Osteocyte (in vitro differentiated cells): ENCODE results near the gene IFT20. TPM values are rescaled to one million over a fixed set of nuclear protein-coding genes. Genes with fewer than 3 reads are reported as not detected.

ENCODE experiments used
- DNase-seq: peaks from one replicate; pipeline ENCODE4 v3.0.0; 2021; ENCODE audit warnings: mixed read lengths; ENCODE audit not compliant: unreplicated experiment; ENCODE audit errors: extremely low spot score
- H3K27ac Mint-ChIP-seq: one replicate; pipeline ENCODE4 v1.8.0; 2021; ENCODE audit warnings: mild to moderate bottlenecking, mixed read lengths; ENCODE audit not compliant: unreplicated experiment
- H3K27me3 Mint-ChIP-seq: one replicate; pipeline ENCODE4 v1.8.0; 2021; ENCODE audit warnings: mixed read lengths; ENCODE audit not compliant: unreplicated experiment
- H3K36me3 Mint-ChIP-seq: one replicate; pipeline ENCODE4 v1.8.0; 2021; ENCODE audit warnings: mixed read lengths; ENCODE audit not compliant: unreplicated experiment
- H3K4me1 Mint-ChIP-seq: one replicate; pipeline ENCODE4 v1.8.0; 2021; ENCODE audit warnings: mixed read lengths; ENCODE audit not compliant: unreplicated experiment
- H3K4me3 Mint-ChIP-seq: one replicate; pipeline ENCODE4 v1.8.0; 2021; ENCODE audit warnings: mild to moderate bottlenecking, moderate library complexity, mixed read lengths; ENCODE audit not compliant: unreplicated experiment
- H3K9me3 Mint-ChIP-seq: one replicate; pipeline ENCODE4 v1.8.0; 2021; ENCODE audit warnings: mixed read lengths; ENCODE audit not compliant: unreplicated experiment
- total RNA-seq: library from RNA; stranded (reverse); gene quantifications from 2 replicates; pipeline ENCODE4 v1.2.1, GENCODE V29; 2021
- TF ChIP-seq, protein P1 (sequence below): fragments of 200-600 bp; sonication (generic); IDR thresholded peaks from 2 replicates; pipeline ENCODE4 v1.5.0; 2021; ENCODE audit warnings: antibody characterized with exemption, mild to moderate bottlenecking, moderate library complexity

Gene IFT20
- total RNA-seq, 1 donor from 2014 or later = 61.9 TPM

DNA sequence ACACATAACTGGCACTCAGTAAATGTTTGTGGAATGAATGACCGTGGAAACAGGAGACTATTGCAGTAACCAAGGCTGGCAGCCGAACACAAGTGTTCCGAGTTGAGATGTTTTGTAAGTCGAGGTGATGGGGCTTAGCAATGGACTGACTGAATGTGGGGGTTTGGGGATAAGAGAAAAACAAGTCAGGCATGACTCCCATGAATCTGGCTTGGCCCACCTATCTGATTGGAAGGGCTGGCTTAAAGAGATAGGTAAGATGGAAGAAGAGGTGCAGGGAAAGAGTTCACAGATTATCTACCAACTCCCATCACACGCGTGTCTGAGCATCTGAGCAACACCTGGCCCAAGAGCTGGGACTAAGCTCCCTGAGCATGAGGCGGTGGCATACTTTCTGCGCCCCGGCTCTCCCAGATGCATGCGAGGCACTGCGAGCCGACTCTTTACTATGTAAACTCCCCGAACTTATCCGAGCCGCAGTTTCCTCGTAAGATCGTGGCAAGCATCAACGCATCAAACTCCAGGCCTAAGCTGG, 539 bp downstream of the IFT20 start:
- no peak for DNase-seq
- Mint-ChIP-seq H3K36me3 (peaks cover 16% of the 10 kb centered on the region), H3K27ac (peak overlapping the region; percentile 95), H3K27me3 (no peaks in the 10 kb centered on the region), H3K4me1 (peaks cover 55% of the 10 kb centered on the region), H3K4me3 (peak overlapping the region; percentile 98), H3K9me3 (no peaks in the 10 kb centered on the region)
- TF ChIP-seq, protein P1, sequence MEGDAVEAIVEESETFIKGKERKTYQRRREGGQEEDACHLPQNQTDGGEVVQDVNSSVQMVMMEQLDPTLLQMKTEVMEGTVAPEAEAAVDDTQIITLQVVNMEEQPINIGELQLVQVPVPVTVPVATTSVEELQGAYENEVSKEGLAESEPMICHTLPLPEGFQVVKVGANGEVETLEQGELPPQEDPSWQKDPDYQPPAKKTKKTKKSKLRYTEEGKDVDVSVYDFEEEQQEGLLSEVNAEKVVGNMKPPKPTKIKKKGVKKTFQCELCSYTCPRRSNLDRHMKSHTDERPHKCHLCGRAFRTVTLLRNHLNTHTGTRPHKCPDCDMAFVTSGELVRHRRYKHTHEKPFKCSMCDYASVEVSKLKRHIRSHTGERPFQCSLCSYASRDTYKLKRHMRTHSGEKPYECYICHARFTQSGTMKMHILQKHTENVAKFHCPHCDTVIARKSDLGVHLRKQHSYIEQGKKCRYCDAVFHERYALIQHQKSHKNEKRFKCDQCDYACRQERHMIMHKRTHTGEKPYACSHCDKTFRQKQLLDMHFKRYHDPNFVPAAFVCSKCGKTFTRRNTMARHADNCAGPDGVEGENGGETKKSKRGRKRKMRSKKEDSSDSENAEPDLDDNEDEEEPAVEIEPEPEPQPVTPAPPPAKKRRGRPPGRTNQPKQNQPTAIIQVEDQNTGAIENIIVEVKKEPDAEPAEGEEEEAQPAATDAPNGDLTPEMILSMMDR = no peak

DNA sequence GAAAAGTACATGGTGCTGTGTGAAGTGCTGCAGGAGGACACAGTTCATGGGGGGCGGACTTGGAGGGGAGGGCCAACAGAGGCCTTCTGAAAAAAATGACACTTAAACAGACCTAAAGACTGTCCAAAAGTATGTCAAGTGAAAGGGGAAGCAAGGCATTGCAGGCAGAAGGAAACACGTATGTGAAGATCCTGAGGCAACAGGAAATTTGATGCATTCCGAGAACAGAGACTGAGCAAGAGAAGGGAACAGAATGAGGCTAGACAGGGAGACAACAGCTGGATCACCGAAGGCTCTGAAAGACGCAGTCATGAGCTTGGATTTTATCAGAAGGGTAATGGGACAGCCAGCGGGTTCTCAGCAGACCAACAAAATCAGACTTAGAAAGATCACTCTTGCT, 1.1 kb downstream of the IFT20 start:
- Mint-ChIP-seq H3K4me1 (peaks cover 56% of the 10 kb centered on the region), H3K27ac (peak overlapping the region; percentile 95)

DNA sequence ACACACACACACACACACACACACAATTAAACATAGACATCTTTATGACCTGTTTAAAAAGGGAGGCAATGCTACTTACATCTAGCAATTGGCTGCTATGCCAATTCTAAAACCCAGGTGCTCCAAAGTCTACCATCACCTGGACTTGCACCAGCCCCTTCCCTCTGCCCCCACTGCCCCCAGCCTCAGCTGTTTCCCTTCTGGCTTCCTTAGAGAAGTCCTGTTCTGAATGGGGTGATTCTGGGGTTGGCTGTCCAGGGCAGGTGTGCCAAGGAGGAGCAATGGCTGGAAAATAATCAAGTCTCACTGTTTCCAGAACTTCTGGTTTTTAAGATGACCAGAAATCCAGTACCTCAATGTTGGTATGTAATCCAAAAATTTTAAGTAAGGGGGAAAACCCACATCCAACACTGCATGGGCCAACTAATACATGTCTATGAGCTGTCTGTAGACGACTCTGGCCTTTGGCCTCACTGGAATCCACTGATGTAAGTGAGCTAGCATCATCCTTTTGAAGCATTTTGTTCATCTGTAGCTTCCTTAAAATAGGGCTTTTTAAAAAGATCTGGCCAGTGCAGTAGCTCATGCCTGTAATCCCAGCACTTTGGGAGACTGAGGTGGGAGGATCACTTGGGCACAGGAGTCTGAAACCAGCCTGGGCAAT, 2.1 kb downstream of the IFT20 start:
- H3K4me3 Mint-ChIP-seq = peak overlapping the region; percentile 98

More for the DNA sequence above, 1.1 kb downstream of the IFT20 start:
- TF ChIP-seq, protein P1 = no peak
- DNase-seq = no peak
- Mint-ChIP-seq H3K9me3 (no peaks in the 10 kb centered on the region), H3K27me3 (no peaks in the 10 kb centered on the region), H3K4me3 (peak overlapping the region; percentile 98), H3K36me3 (peaks cover 10% of the 10 kb centered on the region)

DNA sequence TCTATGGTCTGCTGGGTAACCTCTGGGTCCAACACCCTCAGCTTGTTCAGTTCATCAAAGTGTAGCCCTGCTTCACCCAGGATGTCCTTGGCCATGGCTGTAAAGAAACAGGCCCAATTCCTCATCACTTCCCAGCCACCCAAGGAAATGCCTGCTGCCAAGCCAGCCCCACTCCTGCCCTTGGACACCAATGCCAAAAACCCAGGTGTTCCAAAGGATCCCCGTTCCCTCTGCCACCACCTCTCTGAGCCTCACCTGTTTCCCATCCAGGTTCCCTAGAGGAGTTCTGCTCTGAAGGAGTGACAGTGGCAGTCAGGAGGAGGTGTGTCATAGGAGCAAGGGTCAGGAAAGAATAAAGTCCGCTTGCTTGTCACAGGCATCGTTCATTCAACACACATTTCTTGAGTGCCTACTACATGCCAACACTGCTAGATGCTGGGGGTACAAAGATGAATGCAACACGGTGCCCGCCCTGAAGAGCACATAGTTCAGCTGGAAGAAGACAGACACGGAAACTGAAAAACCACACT, 3.3 kb downstream of the IFT20 start:
- TF ChIP-seq, protein P1 = no peak
- no peak overlapping the region for H3K27ac Mint-ChIP-seq
- H3K4me3 Mint-ChIP-seq = no peak overlapping the region
- H3K4me1 Mint-ChIP-seq = peaks cover 54% of the 10 kb centered on the region
- H3K27me3 Mint-ChIP-seq = no peaks in the 10 kb centered on the region
- DNase-seq = no peak
- peaks cover 24% of the 10 kb centered on the region for H3K36me3 Mint-ChIP-seq
- H3K9me3 Mint-ChIP-seq = no peaks in the 10 kb centered on the region

More for the DNA sequence above, 2.1 kb downstream of the IFT20 start:
- peaks cover 60% of the 10 kb centered on the region for H3K4me1 Mint-ChIP-seq
- H3K27me3 Mint-ChIP-seq = no peaks in the 10 kb centered on the region
- TF ChIP-seq, protein P1 = no peak
- no peak for DNase-seq
- H3K36me3 Mint-ChIP-seq = peaks cover 18% of the 10 kb centered on the region
- H3K27ac Mint-ChIP-seq = peak overlapping the region; percentile 7
- H3K9me3 Mint-ChIP-seq = no peaks in the 10 kb centered on the region

DNA sequence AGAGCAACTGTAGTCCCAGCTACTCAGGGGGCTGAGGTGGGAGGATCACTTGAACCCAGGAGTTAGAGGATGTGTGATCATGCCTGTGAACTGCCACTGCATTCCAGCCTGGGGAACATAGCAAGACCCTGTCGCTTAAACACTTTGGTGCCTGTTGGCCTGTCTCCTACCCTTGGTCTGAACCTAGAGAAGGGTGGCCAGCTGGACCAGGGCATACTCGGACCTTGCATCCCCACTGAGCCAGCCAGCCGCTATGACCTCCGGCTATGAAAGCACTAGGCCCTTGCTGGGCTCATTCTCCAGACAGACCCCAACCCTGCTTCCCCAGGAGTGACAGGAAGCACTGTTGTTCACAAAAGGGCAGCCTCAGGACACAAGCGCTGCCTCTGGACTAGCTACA, 4.6 kb downstream of the IFT20 start:
- DNase-seq = peak; percentile 59
- Mint-ChIP-seq H3K9me3 (no peaks in the 10 kb centered on the region), H3K4me1 (peaks cover 46% of the 10 kb centered on the region), H3K27me3 (no peaks in the 10 kb centered on the region), H3K36me3 (peaks cover 29% of the 10 kb centered on the region), H3K4me3 (no peak overlapping the region), H3K27ac (no peak overlapping the region)
- TF ChIP-seq, protein P1 = no peak
